GM10847 (cell line): ENCODE measurements around the gene HADHA.

Experiments used
- POLR2A ChIP-seq: IDR thresholded peaks from 2 replicates; pipeline ENCODE4 v1.6.1; 2011; ENCODE audit not compliant: insufficient read length; ENCODE audit errors: extremely low read depth

Gene HADHA

DNA sequence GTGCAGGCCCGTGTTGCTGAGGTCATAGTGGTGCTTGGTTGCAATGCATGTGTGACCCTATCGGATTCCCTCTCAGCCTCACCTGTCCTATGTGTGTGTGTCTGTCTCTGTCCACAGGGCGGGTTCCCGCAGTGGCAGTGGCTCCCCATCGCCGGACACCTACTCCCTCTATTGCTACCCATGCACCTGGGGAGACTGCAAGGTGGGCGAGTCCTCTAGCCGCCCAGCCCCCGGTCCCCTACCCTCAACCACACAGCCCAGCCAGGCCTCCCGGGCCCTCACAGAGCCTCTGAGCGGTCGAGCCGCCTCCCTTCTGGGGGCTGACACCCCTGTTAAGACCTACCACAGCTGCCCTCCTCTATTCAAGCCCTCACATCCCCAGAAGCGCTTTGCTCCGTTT, 57.3 kb downstream of the HADHA start:
- TF ChIP-seq POLR2A, result no peak

DNA sequence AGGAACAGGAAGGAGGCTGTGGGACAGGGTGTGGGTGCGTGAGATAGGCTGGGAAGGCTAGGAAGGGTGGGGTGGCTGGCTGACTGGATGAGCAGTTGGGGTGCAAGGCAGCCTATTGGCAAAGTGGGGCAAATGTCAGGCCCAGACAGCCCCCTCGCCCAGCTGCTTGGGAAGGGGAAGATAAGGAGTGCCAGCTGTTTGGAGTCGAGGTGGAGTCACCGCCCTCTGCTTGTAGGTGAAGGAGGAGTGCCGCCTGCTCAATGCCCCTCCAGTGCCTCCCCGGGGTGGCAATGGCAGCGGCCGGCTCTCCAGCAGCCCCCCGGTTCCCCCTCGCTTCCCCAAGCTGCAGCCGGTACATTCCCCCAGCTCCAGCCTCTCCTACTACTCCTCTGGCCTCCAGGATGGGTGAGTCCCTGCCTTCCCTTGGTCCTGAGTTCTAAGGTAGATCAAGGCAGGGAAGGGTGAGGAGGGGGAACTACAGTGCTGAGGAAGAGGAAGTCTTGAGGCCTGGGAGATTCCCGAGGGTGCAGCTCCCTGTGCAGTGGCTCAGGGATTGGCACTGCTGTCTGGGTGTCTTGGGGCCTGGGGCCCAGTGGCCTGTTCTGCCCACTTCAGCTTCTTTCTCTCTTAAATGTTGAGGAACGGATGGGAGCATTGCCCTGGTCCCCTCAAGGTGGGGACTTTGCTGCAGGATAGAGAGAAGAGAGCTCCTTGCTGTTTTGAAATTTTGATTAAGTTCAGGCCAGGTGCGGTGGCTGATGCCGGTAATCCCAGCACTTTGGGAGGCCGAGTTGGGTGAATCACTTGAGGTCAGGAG, 58.3 kb downstream of the HADHA start:
- TF ChIP-seq POLR2A, result no peak

DNA sequence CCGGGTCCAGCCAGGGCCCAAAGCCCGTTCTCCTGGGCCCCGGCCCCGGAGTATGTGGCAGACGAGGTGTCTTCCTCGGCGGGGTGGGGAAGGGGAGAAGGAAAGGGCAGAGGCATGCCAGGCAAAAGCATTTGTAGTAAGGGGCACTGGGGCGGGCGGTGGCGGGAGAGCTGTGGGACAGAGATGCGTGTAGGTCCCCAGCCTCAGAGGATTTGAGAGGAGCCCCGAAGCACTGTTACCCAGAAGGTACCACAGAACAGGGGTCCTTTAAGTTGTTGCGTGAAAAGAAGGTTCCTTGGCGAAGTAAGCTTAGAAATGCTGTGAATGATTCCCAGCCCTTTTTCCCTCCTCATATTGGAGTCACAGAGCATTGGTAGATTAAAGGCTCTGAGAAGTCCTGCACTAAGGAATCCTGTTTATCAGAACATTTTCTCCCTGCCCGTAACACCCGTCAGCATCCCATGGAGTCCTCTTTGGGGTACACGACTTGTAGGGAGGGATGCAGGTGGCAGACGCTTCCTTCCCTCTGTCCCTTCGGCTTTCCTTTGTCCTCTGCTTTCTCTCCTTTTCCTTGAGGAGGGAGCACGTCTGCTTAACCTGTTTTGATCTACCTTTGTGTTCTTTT, 59.0 kb downstream of the HADHA start:
- TF ChIP-seq POLR2A, result no peak

DNA sequence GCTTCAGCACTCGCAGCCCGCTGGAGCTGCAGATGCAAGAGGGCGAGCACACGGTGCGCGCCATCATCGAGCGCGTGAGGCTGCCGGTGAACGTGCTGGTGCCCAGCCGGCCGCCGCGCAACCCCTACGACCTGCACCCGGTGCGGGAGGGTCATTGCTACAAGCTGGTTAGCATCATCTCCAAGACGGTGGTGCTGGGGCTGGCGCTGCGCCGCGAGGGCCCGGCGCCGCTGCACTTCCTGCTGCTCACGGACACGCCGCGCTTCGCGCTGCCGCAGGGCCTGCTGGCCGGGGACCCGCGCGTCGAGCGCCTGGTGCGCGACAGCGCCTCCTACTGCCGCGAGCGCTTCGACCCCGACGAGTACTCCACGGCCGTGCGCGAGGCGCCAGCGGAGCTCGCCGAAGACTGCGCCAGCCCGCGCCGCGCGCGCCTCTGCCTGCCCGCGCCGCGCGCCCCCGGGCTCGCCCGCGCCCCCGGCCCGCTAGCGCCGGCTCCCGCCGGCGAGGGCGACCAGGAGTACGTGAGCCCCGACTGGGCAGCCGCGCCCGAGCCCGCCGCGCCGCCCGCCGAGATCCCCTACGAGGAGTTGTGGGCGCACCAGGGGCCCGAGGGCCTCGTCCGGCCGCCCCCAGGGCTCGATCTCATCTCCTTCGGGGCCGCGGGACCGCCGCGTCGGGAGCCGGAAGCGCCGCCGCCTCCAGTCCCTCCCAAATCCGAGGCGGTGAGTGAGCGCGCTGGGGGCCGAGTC, 59.7 kb downstream of the HADHA start:
- no peak for TF ChIP-seq POLR2A

DNA sequence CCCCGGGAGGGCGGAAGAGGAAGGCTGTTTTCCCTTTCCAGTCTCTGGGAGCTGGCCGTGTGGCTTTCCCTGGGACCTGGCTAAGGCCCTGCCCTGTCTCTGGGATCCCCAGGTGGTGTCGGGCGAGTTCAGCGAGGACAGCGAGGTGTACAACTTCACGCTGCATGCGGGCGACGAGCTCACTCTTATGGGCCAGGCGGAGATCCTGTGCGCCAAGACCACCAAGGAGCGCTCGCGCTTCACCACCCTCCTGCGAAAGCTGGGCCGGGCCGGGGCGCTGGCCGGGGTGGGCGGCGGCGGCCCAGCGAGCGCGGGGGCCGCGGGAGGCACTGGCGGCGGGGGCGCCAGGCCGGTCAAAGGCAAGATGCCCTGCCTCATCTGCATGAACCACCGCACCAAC, 60.3 kb downstream of the HADHA start:
- TF ChIP-seq POLR2A, result no peak

DNA sequence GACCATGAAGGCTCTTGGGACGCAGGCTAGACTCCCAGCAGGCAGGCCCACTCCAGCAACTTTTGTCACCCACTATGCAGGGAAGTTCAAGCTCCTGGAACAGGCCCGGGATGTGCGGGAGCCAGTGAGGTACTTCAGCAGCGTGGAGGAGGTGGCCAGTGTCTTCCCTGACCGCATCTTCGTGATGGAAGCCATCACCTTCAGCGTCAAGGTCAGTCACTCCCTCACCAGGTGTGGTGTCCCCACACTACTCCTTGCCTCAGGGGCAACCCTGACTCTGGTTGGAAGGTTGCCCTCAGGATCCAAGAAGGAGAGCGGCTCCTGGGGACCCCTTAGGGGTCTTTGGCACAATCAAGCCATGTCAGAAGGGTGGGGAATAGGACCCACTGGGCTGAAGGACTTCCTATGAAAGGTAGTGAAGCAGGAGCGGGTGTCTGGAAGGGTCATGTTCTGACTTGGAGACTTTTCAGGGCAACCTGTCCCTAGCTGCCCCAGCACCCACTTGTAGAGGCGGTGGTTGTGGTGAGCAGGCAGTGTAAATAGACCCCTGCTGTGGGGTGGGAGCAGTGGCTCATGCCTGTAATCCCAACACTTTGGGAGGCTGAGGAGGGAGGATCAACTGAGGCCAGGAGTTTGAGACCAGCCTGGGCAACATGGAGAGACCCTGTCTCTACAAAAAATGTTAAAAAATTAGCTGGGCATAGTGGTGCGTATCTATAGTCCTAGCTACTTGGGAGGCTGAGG, 61.4 kb downstream of the HADHA start:
- no peak for TF ChIP-seq POLR2A

DNA sequence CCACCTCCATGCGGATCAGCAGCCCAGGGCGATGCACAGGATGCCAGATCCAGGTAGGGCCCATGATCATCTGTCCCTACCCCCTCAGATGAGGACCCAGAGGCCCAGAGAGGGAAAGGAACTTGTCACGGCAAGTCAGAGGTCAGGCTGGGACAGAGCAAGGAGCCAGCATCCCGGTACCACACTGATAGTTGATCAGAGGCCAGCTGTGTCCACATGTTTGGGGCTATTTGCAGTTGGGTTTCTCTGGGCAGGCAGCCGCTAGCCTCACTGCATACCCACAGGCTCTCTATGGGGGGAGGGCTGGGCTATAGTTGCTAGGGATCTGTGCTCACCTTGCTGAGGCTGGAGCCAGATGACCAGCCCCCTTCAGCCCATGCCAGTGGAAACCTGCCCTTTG, 62.0 kb downstream of the HADHA start:
- TF ChIP-seq POLR2A, result no peak

DNA sequence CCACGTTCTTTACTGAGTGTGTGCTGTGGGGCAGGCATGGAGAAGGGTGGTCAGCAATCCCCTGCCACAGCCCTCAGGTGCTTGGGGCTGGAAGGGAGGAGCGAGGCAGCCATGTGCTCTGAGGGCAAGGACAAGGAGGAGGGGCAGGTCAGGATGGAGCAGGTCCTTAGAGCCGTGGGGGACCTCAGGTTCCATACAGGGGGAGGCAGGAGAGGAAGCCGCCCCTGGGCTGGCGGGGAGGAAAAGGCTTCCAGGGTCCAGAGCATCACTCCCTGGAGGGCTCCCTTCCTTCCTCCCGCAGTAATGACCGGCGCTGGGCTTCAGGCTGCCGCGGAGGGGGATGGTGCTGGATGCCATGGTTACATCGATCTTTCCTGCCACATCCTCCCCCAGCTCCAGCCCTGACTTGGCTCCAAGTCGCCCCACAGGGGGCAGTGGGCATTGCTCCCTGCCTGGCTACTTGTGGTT, 65.0 kb downstream of the HADHA start:
- TF ChIP-seq POLR2A, result no peak

DNA sequence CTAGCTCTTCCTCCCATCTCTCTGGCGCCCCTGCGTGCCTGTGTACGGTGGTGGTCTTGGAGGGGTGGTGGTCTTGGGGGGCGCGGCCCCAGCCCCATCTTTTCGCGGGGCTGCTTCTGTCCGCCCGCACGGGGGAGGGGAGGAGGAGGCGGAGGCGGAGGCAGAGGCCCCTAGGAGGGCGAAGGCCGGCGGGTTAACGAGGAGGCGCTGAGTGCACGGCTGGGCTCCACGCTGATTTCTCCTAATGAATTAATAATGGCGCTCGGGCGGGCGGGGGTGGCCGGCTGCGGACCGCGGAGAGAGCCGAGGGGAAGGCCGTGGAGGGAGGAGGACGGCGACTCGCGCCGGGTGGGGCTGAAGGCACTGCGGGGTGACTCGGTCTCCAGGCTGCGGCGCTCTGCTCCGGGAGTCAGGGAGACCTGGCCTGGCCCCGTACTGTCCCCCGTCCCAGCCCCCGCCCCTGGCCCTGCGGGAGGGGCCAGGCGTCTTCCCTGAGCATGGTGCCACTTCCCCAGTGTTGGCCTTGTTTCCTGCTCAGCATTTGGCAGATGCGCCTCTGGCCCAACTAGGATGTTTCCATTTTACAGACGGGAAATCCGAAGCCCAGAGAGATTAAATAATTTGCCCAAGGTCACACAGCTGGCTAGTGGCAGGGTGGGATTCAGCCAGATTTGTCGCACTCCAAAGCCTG, 65.5 kb downstream of the HADHA start:
- TF ChIP-seq POLR2A, result no peak

DNA sequence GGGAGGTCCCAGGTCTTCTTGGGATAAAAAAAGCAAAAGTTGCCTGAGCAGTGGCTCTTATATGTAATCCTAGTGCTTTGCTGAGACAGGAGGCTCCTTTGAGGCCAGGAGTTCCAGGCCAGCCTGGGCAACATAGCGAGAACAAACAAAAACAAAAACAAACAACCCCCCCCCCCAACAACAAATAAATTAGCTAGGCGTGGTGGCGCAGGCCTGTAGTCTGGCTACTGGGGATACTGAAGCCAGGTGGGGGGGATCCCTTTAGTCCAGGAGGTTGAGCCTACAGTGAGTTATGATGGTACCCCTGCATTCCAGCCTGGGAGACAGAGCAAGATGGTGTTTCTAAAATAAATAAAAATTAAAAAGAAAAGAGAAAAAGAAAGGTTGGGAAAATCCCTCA, 66.2 kb downstream of the HADHA start:
- TF ChIP-seq POLR2A, result no peak

DNA sequence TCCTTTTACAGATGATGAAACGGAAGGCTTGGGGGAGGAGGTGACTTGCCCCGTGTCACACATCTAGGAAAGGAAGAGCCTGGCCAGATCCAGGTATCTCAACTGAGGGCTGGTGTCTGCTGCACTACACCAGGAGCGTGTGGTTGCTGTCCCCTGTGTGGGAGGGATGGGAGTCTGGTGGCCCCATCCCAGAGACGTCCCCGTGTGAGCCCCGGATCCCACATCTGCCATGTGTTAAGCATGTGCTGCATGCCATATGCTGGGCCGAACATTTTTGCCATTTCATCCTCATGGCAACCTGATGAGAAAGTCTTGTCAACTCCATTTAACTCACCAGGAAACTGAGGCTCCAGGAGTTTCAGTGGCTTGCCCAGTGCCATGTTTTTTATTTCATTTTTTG, 67.3 kb downstream of the HADHA start:
- TF ChIP-seq POLR2A, result no peak

DNA sequence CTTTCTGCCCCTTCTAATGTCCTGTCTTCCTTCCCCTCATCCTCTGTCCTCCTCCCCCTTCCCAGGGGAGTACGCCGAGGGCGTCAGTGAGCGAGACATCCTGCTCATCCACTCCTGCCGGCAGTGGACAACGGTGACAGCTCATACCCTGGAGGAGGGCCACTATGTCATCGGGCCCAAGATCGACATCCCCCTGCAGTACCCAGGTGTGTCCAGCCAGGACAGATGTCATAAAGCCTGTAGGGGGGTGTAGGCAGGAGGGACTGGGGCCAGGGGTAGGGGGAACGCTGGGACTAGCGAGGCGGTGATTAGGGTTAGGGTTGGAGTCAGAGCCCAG, 68.2 kb downstream of the HADHA start:
- TF ChIP-seq POLR2A, result no peak

DNA sequence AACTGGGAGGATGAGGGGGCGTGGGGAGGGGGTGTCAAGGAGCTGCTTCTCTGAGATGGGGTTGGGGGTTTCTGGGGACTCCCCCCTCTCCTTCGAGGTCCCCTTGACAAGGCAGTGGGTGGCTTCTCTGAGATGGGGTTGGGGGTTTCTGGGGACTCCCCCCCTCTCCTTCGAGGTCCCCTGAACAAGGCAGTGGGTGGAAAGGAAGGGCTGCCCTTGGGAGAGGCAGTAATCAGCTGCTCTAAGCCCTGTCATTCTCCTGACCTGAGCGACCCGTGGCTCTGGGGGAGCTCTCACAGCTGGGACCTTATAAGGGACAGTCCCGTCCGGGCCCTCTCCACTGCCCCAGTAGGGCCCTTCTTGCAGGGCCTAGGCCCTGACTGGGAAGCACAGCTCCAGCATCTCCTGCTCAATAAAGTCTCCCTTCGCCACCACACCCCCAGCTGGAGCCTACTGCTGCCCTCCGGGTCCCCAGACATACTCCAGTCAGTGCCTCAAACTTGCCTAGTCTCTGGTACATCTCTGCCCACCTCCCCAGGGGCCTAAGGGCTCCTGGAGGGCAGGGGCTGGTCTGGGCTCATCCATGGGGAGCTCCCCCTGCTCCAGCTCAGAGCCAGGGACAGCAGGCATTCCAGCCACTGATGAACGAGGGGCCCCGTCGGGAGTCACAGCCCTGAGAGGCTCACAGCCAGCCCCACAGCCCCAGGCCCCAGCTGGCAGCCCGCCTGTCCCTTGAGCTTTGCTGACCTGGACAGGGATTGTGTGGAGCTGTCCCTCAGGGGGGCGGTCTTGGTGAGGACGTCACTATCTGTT, 68.8 kb downstream of the HADHA start:
- no peak for TF ChIP-seq POLR2A
